Suprapubic skin (tissue), 3 donors: ENCODE measurements around the gene WDR27.

Experiments used
- POLR2A ChIP-seq, 2 donors: fragments of 450-650 bp; IDR thresholded peaks; one replicate each; pipeline ENCODE4 v1.6.1; 2017; ENCODE audit warnings: antibody characterized with exemption in 2 of 2, mild to moderate bottlenecking in 2 of 2, moderate library complexity in 2 of 2
- TF ChIP-seq, protein P1 (sequence below), 2 donors: fragments of 200-600 bp in 1 of 2; fragments of 450-650 bp in 1 of 2; sonication (generic) in 1 of 2; IDR thresholded peaks; one replicate each; pipeline ENCODE4 v1.5.1; 2016 to 2019; ENCODE audit warnings: antibody characterized with exemption in 2 of 2, mild to moderate bottlenecking in 1 of 2, moderate library complexity in 1 of 2

DNA sequence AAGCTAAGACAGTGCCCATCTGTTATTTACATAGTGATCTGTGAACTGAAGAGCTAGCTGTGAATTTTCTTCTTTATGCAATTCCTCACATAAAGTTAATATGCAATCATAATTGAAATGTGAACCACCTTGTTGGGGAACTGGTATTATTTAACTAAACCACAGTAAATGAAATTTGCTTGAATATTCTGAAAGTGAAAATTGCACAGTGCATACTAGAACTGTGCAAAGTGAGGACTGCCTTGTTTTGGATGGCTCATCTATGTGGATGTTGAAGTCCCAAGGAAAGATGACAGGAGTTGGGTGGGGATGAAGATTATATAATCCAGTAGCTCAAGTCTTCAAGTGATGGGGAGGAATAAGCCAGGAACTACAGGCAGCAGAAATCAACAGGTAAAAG, 28.1 kb upstream of the WDR27 start:
- TF ChIP-seq, protein P1, sequence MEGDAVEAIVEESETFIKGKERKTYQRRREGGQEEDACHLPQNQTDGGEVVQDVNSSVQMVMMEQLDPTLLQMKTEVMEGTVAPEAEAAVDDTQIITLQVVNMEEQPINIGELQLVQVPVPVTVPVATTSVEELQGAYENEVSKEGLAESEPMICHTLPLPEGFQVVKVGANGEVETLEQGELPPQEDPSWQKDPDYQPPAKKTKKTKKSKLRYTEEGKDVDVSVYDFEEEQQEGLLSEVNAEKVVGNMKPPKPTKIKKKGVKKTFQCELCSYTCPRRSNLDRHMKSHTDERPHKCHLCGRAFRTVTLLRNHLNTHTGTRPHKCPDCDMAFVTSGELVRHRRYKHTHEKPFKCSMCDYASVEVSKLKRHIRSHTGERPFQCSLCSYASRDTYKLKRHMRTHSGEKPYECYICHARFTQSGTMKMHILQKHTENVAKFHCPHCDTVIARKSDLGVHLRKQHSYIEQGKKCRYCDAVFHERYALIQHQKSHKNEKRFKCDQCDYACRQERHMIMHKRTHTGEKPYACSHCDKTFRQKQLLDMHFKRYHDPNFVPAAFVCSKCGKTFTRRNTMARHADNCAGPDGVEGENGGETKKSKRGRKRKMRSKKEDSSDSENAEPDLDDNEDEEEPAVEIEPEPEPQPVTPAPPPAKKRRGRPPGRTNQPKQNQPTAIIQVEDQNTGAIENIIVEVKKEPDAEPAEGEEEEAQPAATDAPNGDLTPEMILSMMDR (IDR thresholded peaks at IDR 0.05), result no peak
- no peak for TF ChIP-seq POLR2A (IDR thresholded peaks at IDR 0.05)
